GM12873 (cell line): ENCODE measurements around the gene KIRREL3.

Experiments
- TF ChIP-seq, protein P1 (sequence below): IDR thresholded peaks from 2 replicates; pipeline ENCODE4 v1.5.1; 2012; ENCODE audit warnings: low read depth, mild to moderate bottlenecking, moderate library complexity, low read length, control low read depth; ENCODE audit not compliant: insufficient read depth; ENCODE audit errors: missing control alignments

Gene KIRREL3

DNA sequence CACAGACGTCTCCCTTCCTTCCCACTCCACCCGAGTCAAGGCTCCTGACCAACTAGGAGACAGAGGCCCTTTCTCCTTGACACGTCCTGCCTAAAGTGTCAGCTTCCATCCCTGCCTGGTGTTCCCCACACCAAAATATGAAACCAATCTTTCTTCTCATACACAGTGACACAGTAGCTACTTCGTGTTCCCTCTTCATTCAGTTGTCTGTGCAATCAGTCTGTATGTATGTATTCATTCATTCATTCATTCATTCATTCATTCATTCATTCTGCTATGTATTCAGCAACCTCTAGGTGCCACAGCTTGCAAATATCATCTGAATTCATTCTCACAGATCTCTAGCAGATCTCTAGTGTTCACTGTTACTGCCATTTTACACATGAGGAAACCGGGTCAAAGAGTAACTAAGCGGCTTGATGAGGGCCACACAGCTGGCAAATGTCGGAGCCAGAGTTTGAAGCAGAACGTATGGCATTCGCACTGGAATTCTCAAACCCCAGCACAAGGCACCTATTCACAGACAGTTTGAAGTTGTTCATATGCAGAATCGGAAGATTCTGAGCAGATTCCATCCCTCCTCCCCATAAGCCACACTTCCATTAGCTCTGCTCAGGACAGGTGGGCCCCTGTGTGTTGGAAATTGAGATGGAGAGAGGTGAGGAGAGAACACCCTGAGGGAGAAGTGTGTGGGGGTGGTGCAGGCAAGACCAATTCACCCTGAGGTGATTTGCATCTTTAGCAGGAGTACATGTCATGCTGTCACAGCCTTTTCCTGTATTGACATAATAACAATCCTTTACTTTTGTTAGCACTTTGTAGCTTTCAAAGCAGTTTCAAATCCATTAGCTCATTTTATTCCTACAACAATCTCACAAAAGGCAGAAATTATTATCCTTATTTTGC, 369.4 kb downstream of the KIRREL3 start:
- TF ChIP-seq, protein P1, sequence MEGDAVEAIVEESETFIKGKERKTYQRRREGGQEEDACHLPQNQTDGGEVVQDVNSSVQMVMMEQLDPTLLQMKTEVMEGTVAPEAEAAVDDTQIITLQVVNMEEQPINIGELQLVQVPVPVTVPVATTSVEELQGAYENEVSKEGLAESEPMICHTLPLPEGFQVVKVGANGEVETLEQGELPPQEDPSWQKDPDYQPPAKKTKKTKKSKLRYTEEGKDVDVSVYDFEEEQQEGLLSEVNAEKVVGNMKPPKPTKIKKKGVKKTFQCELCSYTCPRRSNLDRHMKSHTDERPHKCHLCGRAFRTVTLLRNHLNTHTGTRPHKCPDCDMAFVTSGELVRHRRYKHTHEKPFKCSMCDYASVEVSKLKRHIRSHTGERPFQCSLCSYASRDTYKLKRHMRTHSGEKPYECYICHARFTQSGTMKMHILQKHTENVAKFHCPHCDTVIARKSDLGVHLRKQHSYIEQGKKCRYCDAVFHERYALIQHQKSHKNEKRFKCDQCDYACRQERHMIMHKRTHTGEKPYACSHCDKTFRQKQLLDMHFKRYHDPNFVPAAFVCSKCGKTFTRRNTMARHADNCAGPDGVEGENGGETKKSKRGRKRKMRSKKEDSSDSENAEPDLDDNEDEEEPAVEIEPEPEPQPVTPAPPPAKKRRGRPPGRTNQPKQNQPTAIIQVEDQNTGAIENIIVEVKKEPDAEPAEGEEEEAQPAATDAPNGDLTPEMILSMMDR = no peak

DNA sequence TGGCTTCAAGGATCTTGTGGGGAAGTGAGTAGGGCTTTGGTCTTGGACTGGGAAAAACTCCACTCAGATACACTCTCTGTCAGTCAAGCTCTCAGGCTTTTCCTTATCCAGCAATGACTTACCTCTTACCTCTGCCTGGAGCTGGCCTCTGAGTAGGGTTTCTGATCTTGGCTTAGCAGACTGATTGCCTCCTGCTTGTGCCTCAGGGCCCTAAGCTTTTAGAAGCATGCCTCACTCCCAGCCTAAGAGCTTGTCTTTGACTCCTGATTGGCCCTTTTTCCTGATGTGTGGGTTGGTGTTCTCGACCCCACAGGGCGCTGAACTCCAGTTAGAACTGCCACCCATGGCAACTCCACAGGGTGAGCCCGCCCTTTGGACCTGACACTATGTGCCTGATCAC, 370.1 kb downstream of the KIRREL3 start:
- TF ChIP-seq, protein P1 = no peak

DNA sequence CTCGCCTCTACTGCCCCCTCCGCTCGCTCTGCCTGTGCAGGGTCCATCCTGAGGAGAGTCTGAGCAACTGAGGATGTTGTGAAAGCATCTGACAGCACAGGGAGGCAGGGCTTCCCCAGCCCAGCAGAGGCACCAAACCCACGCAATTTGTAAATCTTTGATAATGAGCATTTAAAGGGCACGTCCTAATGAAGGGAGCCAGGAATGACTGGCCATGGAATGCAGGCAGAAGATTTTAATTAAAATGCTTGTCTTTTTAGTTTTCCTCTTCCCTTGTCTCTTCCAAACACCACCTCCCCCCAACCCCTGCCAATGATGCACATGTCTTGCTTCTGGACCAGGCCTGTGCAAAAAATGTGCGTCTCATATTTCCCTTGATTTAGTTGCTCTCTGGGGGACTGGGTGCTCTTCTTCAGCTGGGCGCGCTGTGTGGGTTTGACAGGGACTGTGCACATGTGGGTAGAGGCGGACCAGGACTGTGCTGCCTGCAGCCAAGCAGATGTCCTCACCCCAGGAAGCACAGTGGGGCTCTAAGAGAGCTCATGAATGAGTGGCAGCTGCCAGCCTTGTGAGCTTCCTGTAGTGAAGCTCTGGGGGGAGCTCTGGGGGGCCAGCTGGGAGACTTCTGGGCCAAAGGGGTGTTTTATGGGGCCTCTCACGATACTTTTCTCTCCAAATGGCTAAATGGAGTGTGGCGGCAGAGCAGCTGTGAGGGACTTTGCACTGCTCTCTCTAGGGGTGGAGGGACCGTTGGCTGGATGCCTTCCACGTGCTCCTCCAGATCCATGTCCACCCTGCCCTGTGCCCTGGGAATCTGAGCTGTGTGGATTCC, 371.6 kb downstream of the KIRREL3 start:
- TF ChIP-seq, protein P1 = no peak

DNA sequence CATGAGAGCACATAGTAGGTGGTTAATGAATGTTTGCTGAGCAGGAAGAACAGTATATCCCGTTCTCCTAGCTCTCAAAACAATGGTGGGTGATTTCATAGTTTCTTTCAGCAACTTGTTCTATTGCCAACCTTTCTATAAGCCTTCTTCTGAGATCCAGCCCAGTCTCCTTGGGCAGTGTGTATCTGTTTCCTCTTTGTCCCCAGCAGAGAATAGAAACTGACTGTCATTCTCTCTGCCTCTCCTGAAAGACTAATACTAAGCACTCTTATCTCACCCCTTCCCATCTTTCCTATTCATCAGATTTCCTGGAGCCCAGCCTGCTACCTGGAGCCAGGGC, 372.1 kb downstream of the KIRREL3 start:
- TF ChIP-seq, protein P1 = no peak

DNA sequence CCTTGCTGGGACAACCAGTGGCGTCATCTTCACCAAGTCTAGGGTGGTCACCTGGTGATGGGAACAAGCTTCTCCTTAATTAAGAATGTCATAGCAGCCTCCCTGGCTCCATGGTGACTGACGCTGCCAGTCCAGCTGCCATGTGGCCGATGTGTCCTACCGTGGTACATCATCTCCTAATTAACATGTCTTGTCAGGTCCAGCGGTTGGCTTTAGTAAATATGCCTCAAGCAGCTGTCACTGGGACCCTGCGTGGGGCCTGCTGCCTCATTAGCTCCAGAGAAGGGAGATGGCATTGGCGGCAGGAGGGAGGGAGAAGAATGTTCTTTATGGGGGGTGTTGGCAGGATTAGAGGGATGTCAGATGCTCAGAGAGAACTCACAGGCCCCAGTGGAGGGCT, 373.1 kb downstream of the KIRREL3 start:
- TF ChIP-seq, protein P1 = no peak

DNA sequence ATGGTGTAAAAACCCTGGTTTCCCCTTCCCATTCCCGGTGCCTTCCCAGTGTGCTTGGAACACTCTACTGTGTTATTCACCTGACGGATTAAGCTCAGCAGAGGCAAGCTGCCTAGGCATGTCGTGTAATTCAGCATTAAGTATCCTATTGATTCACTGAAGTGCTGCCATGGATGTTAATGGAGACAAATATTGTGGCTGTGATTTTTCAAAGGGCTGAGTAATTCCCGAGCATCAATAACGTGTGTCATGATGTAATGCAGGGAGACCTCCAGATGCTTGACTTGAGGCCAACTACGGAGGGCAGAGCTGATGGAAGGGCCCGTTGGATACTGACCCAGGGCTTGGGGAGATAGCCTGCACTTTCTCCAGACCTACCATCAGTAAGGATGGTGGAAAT, 376.1 kb downstream of the KIRREL3 start:
- TF ChIP-seq, protein P1 = no peak

DNA sequence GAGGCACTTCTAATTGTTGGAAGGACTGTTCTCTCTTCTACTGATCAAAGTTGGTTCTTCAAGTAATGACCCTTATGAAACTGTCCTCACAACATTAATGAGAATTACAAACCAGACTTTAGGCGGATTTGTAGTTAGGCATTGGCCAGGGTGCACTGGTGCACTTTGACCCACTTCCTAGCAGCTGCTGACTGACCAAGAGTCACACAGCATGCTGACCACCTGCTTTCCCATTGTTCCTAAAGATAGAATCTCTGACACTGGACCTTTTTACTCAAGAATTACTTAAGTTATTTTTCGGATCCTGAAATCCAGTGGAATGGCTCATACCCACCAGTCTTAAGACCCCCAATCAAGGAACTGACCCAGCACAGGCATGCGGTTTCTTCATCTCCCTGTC, 381.1 kb downstream of the KIRREL3 start:
- TF ChIP-seq, protein P1 = no peak
